ENCODE measurements around the gene BAG5.

GRCh38 chr14:103556946-103557758, 5.3 kb downstream of the BAG5 start:
- TF ChIP-seq CTCF (IDR thresholded peaks at IDR 0.05; ENCODE audit: low read depth, low read length) (no peak), EZH2phosphoT487 (IDR thresholded peaks at IDR 0.05; ENCODE audit: low read depth) (no peak)

All from OCI-LY3 (cell line).